GM21737 (cell line): ENCODE data around the gene DMAC2.
"Not testable (repeated sequence)": the region's sequence is repeated elsewhere in the genome, so short reads cannot be mapped to it uniquely, and the experiment has no call there.

Source experiments
- ATAC-seq: cut with Tn5 transposase; IDR thresholded peaks from one replicate; pipeline ENCODE4 v1.9.1; 2021; ENCODE audit warnings: mild to moderate bottlenecking, moderate library complexity; ENCODE audit not compliant: unreplicated experiment

The DMAC2 gene

GRCh38 chr19:41424335-41425173 is 15.2 kb downstream of the DMAC2 start:
- ATAC-seq: no peak

DNA sequence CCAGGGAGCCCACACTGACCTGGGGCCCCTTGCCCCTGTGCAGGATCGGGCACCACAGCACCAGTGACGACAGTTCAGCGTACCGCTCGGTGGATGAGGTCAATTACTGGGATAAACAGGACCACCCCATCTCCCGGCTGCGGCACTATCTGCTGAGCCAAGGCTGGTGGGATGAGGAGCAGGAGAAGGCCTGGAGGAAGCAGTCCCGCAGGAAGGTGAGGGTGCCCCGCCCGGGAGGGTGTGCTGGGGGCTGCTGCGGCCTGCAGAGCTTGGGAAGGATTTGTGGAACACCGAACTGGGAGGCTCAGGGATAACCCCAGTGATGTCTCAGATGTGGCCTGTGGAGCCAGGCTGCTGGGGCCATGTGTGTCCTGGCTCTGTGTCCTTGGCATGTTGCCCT is 16.8 kb downstream of the DMAC2 start:
- ATAC-seq: no peak

DNA sequence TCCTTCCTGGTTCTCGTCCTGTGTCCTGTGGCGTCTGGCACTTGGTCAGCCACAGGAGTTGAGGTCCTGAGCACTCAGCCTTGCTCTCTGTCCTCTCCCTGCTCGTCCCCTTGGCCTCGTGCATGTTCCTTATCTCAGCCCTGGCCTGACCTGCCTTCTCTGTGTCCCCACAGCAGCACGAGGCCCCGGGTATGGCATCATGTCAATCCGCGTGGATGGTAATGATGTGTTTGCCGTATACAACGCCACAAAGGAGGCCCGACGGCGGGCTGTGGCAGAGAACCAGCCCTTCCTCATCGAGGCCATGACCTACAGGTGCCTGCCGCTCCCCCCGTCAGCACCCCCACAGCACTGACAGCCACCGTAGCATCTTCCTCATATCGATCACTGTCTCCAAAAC is 17.3 kb downstream of the DMAC2 start:
- no peak for ATAC-seq

DNA sequence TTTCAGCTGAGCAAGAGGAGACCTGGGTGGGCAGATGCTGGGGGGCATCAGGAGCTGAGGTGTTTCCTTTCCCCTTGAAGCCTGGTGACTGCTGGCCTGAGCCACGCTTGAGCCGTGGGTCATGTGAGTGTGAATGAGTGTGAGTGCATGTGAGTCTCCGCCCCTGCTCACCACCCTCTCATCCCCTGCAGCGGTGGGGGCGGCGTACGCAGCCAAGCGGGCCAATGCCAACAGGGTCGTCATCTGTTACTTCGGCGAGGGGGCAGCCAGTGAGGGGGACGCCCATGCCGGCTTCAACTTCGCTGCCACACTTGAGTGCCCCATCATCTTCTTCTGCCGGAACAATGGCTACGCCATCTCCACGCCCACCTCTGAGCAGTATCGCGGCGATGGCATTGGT is 17.7 kb downstream of the DMAC2 start:
- ATAC-seq: no peak

DNA sequence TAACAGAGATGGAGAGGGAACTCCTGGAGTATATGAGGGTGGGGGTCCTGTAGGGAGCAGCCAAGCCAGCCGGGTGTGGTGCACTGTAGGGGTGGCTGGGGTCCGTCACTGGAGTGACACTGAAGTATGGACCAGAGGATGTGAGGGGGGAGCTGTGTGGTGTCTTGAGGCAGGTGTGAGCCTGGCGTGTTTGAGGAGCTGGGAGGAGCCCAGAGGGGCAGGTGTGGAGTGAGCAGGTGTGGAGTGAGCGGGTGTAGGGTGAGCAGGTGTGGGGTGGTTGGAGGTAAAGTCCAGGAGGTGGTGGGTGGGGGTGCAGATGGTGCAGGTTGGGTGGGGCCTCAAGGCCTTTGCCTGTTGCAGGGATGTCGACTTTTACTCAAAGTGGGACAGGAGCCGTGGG is 18.4 kb downstream of the DMAC2 start:
- ATAC-seq: no peak

DNA sequence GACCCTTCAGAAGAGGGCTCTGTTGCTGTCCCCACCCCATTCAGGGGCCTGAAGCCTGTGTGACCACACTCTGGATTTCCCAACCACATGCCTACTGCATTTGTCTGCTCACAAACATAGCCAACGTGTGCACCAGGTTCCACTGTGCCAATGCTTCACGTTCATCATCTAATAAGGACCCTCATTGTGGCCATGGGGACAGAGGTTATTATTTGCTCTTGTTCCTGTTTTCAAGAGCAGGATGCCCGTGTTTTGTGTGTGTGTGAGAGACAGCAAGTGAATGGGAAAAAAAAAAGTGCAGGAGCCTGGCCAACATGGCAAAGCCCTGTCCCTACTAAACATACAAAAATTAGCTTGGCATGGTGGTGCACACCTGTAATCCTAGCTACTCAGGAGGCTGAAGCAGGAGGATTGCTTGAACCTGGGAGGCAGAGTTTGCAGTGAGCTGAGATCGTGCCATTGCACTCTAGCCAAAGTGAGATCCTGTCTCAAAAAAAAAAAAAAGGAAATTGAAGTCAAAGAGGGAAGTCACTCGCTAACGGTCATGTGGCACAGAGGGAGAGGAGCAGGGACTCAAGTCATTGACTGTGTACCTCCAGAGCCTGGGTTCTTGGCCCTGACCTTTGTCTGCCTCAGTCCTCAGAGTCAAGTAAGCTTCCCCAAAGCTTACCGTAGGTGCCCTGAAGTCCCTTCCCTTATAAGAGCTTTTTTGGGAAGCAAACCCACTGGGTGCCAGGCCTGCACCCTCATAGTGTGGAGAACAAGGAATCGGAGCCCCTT is 19.4 kb downstream of the DMAC2 start:
- ATAC-seq: no peak

DNA sequence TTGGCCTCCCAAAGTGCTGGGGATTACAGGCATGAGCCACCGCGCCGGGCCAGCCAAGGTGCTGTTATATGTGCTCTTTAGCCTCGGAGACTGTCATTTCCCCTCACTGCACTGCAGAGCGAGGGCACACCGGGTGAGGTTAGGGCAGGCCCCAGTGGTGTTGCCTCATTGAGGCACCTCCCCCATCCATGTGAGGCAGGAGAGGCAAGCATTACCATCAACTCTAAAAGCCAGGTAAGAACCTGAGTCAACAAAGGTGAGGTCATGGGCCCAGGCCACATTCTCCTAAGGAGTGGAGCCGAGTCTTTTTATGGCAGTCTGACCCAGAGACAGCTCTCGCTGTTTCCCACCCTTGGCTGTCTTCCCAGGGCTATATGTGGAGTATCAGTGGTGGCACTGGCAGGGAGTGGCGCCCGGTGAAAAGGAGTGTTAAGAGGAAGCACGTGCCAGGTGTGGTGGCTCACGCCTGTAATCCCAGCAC is 23.5 kb downstream of the DMAC2 start:
- ATAC-seq: no peak

GRCh38 chr19:41415154-41415571 is 24.5 kb downstream of the DMAC2 start:
- no peak for ATAC-seq

DNA sequence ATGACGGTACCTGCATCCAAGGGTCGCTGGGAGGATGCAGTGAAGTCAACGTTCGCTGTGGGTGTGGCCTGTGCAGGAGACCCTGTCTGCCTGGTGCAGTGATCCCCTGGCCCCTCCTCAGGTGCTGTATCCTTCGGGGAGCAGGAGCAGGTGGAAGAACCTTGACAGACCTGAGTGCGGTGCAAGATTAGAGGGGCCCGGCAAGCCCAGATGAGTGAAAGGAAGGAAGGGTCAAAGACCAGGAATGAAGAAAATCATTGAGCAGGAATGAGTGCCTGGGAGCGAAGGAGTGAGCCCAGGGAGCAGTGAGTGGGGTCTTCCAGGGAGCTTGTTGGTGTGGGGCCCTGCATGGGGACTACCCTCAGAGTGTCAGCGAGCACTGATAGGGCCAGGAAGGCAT is 25.3 kb downstream of the DMAC2 start:
- no peak for ATAC-seq

- ATAC-seq: no peak
These were observed 25.8 kb downstream of the DMAC2 start for GRCh38 chr19:41413947-41414346.

DNA sequence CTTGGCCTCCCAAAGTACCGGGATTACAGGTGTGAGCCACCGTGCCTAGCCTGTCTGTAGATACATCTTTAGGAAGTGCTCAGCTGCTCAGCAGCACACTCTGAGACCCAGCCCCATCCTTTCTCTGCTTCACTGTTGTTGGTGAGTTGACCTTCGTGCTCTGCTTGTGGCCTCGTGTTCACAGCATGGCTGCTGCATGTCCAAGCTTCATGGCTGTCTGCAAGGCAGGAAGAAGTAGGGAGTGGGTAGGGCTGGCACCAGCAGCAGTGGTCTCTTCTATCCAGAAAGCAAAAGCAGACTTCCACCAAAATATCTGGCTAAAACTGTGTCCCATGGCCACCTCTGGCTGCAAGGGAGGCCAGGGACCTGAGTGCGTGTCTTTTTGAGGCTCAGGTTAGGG is 26.8 kb downstream of the DMAC2 start:
- ATAC-seq: no peak

DNA sequence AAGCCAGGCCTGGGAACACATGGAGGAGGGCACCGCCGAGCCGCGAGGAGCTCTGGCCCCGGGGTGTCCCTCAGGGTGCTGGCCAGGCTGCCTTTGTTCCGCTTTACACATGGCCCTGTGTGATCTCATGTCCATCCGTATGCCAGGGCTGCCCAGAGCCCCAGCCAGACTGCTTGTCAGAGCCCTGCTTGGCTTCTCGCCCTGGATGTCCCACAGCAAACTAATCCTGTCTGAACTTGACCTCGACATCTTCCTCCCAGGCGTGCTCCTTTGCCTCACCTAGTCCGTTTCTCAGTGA is 27.8 kb downstream of the DMAC2 start:
- ATAC-seq: no peak

GRCh38 chr19:41411100-41411967 is 28.4 kb downstream of the DMAC2 start:
- ATAC-seq: no peak

DNA sequence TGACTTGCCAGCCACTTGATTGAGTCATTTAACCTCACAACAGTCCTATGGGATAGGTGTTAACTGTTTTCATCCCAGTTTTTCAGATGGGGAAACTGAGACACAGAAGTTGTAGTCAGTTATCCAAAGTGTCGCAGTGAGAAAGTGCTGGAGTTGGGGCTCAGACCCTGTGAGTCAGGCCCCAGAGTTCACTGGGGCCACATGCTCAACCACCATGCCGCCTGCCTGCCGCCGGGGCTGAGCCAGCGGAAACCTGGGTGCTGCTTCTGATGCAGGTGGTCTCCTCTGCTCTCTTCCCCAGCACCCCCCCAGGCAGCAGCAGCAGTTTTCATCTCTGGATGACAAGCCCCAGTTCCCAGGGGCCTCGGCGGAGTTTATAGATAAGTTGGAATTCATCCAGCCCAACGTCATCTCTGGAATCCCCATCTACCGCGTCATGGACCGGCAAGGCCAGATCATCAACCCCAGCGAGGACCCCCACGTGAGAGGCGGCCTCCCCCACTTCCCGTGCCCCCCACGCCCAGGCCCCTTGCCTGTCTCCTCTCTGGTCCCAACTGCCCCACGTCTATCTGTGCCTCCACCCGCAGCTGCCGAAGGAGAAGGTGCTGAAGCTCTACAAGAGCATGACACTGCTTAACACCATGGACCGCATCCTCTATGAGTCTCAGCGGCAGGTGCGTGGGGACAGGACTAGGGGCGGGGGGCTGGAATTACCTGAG is 29.2 kb downstream of the DMAC2 start:
- ATAC-seq: no peak

GRCh38 chr19:41409288-41409687 is 30.4 kb downstream of the DMAC2 start:
- ATAC-seq: no peak

DNA sequence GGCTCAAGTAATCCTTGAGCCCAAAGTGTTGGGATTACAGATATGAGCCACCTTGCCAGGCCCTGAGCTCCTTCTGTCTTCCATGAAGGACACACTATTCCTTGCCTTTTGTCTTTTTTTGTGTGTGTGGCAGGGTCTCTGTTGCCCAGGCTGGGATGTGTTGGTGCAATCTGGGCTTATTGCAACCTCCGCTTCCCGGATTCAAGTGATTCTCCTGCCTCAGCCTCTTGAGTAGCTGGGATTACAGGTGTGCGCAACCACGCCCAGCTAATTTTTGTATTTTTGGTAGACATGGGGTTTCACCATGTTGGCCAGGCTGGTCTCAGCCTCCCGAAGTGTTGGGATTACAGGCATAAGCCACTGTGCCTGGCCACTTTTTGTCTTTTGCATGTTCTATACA is 30.9 kb downstream of the DMAC2 start:
- not testable (repeated sequence) for ATAC-seq

- ATAC-seq: no peak
These were observed 31.5 kb downstream of the DMAC2 start for GRCh38 chr19:41408256-41408655.

GRCh38 chr19:41407271-41407670 is 32.4 kb downstream of the DMAC2 start:
- no peak for ATAC-seq

DNA sequence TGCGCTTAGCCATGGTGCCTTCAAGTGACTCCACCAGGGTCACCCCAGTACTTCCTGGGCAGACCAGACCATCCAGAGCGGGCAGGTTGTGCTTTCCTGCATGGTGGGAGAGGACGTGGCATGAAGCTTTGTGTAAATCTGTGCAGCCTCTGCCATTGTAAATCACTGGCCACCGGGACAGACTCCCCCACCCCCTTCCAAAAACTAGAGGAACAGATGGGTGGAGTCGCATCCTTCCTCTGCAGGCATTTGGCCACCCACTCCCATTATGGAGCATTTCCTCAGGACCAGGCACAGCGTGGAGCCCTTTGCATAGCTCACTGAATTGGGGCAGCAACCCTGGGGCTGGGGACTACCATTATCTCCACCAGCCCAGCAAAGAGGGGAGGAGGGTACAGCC is 33.9 kb downstream of the DMAC2 start:
- no peak for ATAC-seq

- ATAC-seq: no peak
These were observed 36.3 kb downstream of the DMAC2 start for GRCh38 chr19:41403181-41403970.
